Muscle layer of duodenum (tissue), 2 donors: ENCODE results near the gene IL2RA.
"Not testable (repeated sequence)": the region's sequence is repeated elsewhere in the genome, so short reads cannot be mapped to it uniquely, and the experiment has no call there.

ENCODE experiments used
- H3K27ac ChIP-seq: one replicate; pipeline ENCODE4 v1.7.0; 2013; ENCODE audit warnings: mild to moderate bottlenecking, low read length
- H3K27me3 ChIP-seq: one replicate; pipeline ENCODE4 v1.7.0; 2013; ENCODE audit warnings: low read depth, mild to moderate bottlenecking, control low read depth, low read length
- H3K36me3 ChIP-seq, 2 donors: one replicate each; pipeline ENCODE4 v1.7.0; 2013; ENCODE audit warnings: low read length in 2 of 2, control low read depth in 1 of 2, mild to moderate bottlenecking in 1 of 2; ENCODE audit not compliant: insufficient read depth in 2 of 2, control insufficient read depth in 1 of 2
- H3K4me1 ChIP-seq, 2 donors: one replicate each; pipeline ENCODE4 v1.7.0; 2013; ENCODE audit warnings: low read length in 2 of 2, mild to moderate bottlenecking in 2 of 2, control low read depth in 1 of 2, moderate library complexity in 1 of 2; ENCODE audit not compliant: insufficient read depth in 2 of 2, control insufficient read depth in 1 of 2
- H3K4me3 ChIP-seq, 2 donors: one replicate each; pipeline ENCODE4 v1.7.0; 2013; ENCODE audit warnings: low read length in 2 of 2, low read depth in 1 of 2, mild to moderate bottlenecking in 1 of 2
- H3K9me3 ChIP-seq, 2 donors: one replicate each; pipeline ENCODE4 v1.7.0; 2013; ENCODE audit warnings: low read length in 2 of 2, control low read depth in 1 of 2, mild to moderate bottlenecking in 1 of 2; ENCODE audit not compliant: control insufficient read depth in 1 of 2
- donor health status: healthy.

The IL2RA gene

GRCh38 chr10:6067457-6067856, 5.3 kb upstream of the IL2RA start:
- no peak overlapping the region for H3K4me3 ChIP-seq
- no peaks in the 10 kb centered on the region for H3K9me3 ChIP-seq
- H3K4me1 ChIP-seq: no peaks in the 10 kb centered on the region
- H3K27me3 ChIP-seq: no peaks in the 10 kb centered on the region
- no peak overlapping the region for H3K27ac ChIP-seq
- no peaks in the 10 kb centered on the region for H3K36me3 ChIP-seq

GRCh38 chr10:6065835-6066234, 3.7 kb upstream of the IL2RA start:
- Histone ChIP-seq H3K27ac (peak overlapping the region; percentile 24), H3K36me3 (no peaks in the 10 kb centered on the region), H3K4me3 (no peak overlapping the region), H3K9me3 (no peaks in the 10 kb centered on the region), H3K4me1 (no peaks in the 10 kb centered on the region), H3K27me3 (no peaks in the 10 kb centered on the region)

GRCh38 chr10:6065406-6065805, 3.2 kb upstream of the IL2RA start:
- Histone ChIP-seq H3K9me3 (no peaks in the 10 kb centered on the region), H3K4me3 (no peak overlapping the region), H3K4me1 (no peaks in the 10 kb centered on the region), H3K27me3 (no peaks in the 10 kb centered on the region), H3K36me3 (no peaks in the 10 kb centered on the region), H3K27ac (no peak overlapping the region)

- not testable (repeated sequence) for H3K36me3 ChIP-seq, H3K4me3 ChIP-seq, H3K4me1 ChIP-seq, H3K27me3 ChIP-seq, H3K9me3 ChIP-seq, H3K27ac ChIP-seq
Measured at GRCh38 chr10:6064726-6065125, 2.6 kb upstream of the IL2RA start.

GRCh38 chr10:6064119-6064518, 2.0 kb upstream of the IL2RA start:
- no peak overlapping the region for H3K27ac ChIP-seq
- H3K4me3 ChIP-seq: no peak overlapping the region
- no peaks in the 10 kb centered on the region for H3K36me3 ChIP-seq
- no peaks in the 10 kb centered on the region for H3K9me3 ChIP-seq
- H3K4me1 ChIP-seq: no peaks in the 10 kb centered on the region
- H3K27me3 ChIP-seq: no peaks in the 10 kb centered on the region

- H3K27ac ChIP-seq: no peak overlapping the region
- H3K27me3 ChIP-seq: no peaks in the 10 kb centered on the region
- no peak overlapping the region for H3K4me3 ChIP-seq
- H3K9me3 ChIP-seq: no peaks in the 10 kb centered on the region
- H3K4me1 ChIP-seq: no peaks in the 10 kb centered on the region
- no peaks in the 10 kb centered on the region for H3K36me3 ChIP-seq
Measured at GRCh38 chr10:6061056-6061455, 1.1 kb downstream of the IL2RA start.

- Histone ChIP-seq H3K27me3 (no peaks in the 10 kb centered on the region), H3K36me3 (no peaks in the 10 kb centered on the region), H3K4me3 (no peak overlapping the region), H3K27ac (no peak overlapping the region), H3K4me1 (no peaks in the 10 kb centered on the region), H3K9me3 (no peaks in the 10 kb centered on the region)
Measured at GRCh38 chr10:6059506-6059905, 2.7 kb downstream of the IL2RA start.

GRCh38 chr10:6058682-6059475, 3.3 kb downstream of the IL2RA start:
- Histone ChIP-seq H3K4me1 (no peaks in the 10 kb centered on the region), H3K27me3 (no peaks in the 10 kb centered on the region), H3K36me3 (no peaks in the 10 kb centered on the region), H3K27ac (no peak overlapping the region), H3K4me3 (no peak overlapping the region), H3K9me3 (no peaks in the 10 kb centered on the region)

GRCh38 chr10:6056411-6057135, 5.6 kb downstream of the IL2RA start:
- no peak overlapping the region for H3K27ac ChIP-seq
- H3K4me1 ChIP-seq: no peaks in the 10 kb centered on the region
- H3K36me3 ChIP-seq: no peaks in the 10 kb centered on the region
- H3K9me3 ChIP-seq: no peaks in the 10 kb centered on the region
- no peak overlapping the region for H3K4me3 ChIP-seq
- H3K27me3 ChIP-seq: no peaks in the 10 kb centered on the region

GRCh38 chr10:6055929-6056328, 6.2 kb downstream of the IL2RA start:
- H3K27me3 ChIP-seq: no peaks in the 10 kb centered on the region
- no peaks in the 10 kb centered on the region for H3K9me3 ChIP-seq
- H3K27ac ChIP-seq: no peak overlapping the region
- no peaks in the 10 kb centered on the region for H3K4me1 ChIP-seq
- H3K4me3 ChIP-seq: no peak overlapping the region
- H3K36me3 ChIP-seq: no peaks in the 10 kb centered on the region

- no peaks in the 10 kb centered on the region for H3K36me3 ChIP-seq
- H3K4me3 ChIP-seq: no peak overlapping the region
- H3K27me3 ChIP-seq: no peaks in the 10 kb centered on the region
- no peak overlapping the region for H3K27ac ChIP-seq
- no peaks in the 10 kb centered on the region for H3K9me3 ChIP-seq
- no peaks in the 10 kb centered on the region for H3K4me1 ChIP-seq
Measured at GRCh38 chr10:6054884-6055283, 7.3 kb downstream of the IL2RA start.
